NCI-H1048 (cell line): ENCODE data around the gene CCDC141.
"Not testable (repeated sequence)": the region's sequence is repeated elsewhere in the genome, so short reads cannot be mapped to it uniquely, and the experiment has no call there.

ENCODE experiments used
- DNase-seq: peaks from one replicate; lab custom pipeline; 2025; lab: John Stamatoyannopoulos, UW

CCDC141 gene

DNA sequence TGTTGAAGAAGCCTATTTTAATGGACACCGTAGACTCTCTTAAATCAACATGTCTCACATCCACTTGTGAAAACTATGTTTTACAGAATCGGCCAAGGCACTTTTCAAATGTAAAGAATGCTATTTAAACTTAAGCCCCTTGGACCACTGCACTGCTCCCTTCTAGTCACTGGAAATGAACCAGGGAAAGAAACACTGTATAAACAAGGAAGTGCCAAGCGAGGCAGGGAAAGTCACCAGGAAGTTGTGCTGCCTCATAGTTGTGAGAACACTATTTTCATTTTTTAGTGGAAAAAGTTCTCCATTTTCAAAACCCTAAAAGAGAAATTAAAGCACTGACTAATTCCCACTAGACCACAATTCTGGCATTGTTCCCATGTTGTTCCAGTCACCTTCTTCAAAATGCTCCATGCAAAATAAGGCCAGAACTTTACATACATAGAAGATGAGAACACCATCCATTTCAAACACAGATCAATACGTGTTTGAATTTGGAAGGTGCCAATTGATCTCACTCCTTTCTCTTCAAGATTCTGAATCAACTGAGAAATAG, 13.5 kb downstream of the CCDC141 start:
- no peak for DNase-seq

DNA sequence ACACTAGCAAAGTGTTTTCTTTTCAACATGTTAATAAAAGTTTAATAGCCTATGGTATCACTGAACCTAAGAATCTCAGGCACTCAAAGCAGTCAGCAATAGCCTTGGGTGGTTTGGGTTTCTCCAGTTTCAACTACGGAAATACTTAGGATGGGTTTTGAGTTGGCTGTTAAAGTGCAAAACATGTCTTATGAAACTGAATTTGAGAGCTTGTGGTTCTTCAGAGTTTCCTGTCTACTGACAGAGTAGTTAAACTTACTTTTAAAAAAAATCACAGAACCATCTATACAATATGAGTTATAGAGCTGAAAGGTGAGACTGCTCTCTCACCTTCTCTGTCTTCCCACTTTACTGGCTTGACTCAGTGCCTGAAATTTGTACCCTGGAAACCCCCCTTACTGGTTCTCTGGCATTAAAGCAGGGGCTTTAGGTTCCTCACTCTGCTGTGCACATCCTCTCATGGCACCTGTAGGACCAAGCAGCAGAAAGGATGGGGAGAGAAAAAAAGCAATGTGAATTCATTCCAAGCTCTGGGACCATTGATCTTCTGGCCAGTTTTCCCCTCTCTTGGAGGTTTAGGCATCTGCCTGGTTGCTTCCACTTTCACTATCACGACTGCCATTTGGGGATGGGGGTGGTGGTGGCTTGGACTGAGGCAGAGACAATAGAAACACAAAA, 18.1 kb downstream of the CCDC141 start:
- DNase-seq = no peak

DNA sequence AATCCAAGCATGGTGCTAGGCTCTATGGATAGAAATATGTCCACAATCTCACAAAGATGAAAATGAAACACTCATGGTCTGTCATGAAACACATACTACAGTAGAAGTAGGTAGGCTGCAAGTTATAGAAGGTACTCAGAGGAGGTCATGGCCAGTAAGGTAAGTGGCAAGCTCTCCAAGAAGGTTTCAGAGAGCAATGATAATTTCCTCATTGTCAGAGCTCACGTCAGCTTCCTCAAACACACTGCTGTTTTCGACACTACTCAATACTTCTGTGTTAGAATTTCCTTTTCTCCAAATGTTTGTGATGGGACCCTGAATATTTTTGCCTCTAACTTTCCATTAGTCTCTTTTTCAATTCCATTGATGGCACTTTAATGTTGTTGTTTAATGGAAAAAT, 25.5 kb downstream of the CCDC141 start:
- no peak for DNase-seq

DNA sequence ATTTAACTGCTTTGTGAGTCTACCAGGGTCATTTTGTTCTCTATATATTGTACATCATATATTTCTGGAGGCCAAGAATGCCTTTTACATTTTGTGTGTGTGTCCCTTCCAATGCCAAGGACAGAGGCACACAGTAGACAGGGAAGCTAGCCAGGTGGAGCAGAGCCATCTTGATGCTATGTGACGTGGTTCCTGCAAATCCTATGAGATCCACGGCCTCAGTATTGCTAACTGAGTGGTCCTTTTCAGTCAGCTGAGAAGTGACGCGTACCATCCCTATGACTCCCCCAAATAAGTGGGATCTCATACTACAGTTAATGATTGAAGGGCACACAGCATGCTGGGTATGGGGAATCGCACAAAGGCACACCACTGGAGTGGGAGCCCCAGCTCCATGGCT, 27.3 kb downstream of the CCDC141 start:
- DNase-seq = no peak

DNA sequence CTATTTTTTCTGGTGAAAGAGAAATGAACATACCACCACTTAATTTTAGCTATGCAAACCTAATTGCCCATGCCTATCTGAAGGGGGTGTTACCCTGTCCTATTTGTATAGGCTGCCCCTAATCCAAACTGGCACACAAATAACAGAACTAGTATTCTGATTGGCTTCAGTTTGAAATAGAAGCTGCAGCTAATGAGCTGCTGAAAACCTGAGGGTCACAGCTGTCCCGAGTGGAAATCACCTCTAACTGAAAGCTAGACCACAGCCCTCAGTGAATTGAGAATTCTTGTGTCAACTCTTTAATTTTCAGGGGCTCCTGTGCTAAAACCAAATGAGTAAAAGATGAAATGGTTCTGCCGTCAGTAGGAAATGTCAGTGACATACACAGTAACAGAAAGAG, 28.7 kb downstream of the CCDC141 start:
- DNase-seq = no peak

DNA sequence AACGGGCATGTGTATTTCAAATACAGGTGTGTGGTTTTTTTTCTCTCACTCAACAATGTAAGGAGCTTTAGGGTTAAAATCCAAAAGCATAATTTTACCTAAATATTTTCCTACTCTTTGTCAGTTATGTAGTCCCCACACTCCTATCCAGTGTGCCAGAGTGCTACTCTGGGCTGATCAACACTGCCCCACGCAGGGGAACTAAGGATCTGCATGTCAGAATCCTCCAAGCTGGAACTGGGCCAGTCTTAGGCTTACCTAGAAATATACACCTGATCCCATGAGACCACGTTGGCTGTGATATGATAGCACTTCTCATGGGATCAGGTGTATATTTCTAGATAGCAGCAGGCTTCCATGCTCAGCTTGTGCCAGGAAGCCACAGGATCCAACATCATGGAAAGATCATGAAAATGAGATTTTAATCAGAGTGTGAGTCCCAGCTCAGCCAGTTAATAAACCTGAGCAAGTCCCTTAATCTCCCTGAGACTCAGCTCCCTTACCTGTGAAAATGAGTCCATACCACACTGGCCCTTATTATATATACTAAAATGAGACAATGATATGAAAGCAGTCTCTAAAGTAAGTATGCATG, 29.7 kb downstream of the CCDC141 start:
- DNase-seq = no peak

DNA sequence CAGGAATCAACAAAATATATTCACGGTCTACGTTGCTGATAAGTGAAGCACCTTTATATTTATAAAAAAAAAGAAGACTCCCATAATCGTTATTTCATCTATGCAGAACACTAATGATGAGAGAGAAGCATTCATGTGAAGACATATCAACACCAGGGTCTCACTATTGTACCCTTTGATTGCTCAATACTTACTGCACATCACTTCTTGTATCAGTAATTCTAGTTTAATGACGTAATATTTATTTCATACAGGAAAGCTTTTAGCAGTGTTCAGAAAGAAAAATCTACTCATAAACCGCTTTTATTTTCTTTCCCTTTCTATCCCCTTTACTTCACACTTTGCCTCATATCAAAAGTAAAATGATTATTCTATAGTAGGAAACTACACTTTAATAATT, 30.7 kb downstream of the CCDC141 start:
- DNase-seq = no peak

DNA sequence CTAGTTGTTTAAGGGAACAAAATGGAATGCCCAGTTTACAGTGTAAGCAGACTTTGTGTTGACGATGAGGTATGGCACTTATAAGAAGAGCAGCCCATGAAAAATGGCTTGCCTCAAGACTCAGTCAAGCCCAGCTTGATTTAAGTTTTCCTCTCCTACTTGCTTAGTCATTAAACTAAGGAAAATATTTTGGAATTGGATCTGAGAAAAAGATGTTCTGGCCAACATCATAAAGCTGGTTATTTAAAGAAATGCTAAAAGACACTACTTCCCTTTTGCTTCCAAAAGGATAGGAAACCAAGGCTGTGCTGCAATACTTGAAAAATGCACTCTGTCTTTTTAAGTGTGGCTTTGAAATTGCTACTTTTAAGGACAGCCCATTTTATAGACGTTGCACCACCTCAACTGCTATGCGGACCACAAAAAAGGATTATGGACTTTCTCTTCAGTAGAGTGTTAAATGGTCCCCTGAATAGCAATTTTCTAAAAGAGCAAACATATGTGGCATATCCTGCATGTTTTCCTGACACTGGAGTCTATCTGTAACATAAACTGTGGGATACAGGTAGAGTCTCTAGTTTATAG, 32.1 kb downstream of the CCDC141 start:
- no peak for DNase-seq

DNA sequence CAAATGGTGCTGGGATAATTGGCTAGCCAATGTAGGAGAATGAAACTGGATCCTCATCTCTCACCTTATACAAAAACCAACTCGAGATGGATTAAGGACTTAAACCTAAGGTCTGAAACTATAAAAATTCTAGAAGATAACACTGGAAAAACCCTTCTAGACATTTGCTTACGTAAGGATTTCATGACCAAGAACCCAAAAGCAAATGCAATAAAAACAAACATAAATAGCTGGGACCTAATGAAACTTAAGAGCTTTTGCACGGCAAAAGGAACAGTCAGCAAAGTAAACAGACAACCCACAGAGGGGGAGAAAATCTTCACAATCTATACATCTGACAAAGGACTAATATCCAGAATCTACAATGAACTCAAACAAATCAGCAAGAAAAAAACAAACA, 35.7 kb downstream of the CCDC141 start:
- not testable (repeated sequence) for DNase-seq

DNA sequence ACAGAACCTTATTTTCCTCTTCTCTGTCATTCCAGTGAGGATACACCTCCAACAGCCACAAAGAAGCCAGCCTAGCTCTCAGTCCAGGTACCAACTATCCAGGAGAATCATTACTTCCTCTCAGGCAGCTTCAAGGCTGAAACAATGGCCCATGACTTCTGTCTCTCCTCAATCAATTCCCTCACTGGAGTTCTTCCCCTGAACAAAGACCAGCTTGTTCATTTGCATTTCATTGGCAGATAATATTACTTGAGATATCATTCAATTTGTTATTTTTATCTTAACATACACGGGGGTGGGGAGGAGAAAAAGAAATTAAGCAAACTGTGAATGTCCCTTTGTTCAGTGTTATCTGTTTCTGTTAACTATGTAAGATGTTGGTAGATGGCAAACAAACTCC, 44.0 kb downstream of the CCDC141 start:
- DNase-seq = no peak

DNA sequence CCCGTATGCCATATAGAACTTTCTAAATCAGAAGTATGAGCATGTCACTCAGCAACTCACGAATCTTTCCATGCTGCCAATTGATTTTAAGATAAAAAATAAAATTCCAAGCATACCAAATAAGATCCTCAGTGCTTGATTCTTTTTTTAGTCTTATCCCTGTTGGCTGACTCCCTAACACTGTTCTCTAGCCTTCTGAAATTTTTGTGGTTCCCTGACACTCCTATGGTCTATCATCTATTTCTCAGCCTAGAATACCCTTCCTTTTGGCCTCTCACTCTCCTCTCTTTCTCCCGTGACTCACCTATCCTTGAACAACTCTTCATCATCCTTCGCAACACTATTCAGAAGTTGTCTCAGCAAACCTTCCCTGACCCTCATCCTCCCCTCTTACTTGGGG, 50.5 kb downstream of the CCDC141 start:
- DNase-seq = no peak

DNA sequence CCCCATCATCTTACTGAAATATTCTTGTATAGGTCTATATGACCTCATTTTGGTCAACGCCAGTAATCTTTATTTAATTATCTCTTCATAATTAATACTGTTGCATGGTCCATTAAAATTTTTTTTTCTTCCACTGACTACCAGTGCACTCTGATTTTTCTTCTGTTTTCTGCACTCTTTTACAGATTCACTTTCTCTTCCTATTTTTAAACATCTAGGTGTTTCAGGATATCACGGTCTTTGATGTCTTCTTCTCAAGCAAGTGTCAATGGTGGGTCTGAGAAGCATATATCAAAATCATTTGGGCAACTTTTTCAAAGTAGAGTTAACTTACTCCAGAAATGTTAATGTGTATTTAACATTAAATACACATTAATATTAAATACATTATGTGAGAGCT, 51.4 kb downstream of the CCDC141 start:
- no peak for DNase-seq

DNA sequence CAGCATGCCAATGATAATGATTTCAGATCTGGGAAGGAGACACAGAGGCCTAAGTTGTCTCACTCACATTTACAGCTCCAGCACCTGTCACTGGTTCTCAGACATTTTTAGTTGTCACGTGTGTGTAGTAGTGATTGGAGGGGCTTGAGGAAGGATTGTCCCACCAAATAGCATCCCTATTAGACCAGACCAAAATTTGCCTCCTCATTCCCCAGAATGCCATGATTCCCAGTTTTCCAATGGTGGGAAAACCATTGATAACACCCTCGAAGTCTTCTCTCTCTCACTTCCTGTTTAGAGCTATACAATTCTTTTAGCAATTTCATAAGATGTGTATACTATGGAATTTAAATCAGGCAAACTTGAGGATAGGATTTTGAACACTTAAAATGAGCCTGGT, 52.5 kb downstream of the CCDC141 start:
- no peak for DNase-seq

DNA sequence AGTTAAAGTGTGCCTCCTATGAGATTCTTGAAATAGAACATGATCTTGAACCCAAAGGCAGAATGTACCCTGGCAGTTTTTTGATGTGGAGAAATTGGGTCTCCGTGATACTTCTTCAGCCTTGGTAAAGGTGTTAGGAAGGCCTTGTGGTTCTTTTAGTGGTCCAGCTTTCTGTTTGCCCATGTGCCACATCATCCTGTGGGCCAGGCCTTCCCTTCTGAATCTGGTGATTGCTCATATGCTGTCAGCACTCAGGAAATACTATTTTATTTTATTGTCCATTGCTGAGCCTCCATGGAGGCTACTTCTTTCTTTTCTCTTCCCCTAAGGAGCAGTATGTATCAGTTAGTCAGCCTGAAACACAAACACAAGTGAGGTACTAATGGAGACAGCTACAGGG, 52.9 kb downstream of the CCDC141 start:
- no peak for DNase-seq

DNA sequence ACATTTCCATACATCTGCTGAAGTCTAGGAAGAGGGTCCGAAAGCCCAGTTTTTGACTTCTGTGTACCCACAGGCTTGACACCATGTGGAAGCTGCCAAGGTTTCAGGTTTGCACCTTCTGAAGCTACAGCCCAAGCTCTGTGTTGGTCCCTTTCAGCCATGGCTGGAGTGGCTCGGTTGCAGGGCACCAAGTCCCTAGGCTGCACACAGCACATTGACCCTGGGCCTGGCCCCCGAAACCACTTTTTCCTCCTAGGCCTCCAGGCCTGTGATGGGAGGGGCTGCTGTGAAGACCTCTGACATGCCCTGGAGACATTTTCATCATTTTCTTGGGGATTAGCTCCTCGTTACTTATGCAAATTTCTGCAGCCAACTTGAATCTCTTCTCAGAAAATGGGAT, 55.7 kb downstream of the CCDC141 start:
- DNase-seq = no peak

DNA sequence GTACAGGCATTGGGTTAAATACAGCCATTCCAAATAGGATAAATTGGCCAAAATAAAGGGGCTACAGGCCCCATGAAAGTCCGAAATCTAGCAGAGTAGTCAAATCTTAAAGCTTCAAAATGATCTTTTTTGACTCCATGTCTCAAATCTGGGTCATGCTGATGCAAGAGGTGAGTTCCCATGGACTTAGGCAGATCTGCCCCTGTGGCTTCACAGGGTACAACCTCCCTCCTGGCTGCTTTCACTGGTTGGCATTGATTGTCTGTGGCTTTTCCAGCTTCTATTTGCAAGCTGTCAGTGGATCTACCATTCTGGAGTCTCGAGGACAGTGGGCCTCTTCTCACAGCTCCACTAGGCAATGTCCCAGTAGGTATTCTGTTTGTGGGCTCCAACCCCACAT, 56.1 kb downstream of the CCDC141 start:
- no peak for DNase-seq

DNA sequence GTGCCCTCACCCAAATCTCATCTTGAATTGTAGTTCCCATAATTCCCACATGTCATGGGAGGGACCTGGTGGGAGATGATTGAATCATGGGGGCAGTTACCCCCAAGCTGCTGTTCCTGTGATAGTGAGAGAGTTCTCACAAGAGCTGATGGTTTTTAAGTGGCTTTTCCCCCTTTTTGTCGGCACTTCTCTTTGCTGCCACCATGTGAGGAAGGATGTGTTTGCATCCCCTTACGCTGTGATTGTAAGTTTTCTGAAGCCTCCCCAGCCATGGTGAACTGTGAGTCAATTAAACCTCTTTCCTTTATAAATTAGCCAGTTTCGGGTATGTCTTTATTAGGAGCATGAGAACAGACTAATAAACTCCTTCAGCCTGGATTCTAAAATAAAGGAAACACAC, 57.2 kb downstream of the CCDC141 start:
- not testable (repeated sequence) for DNase-seq

DNA sequence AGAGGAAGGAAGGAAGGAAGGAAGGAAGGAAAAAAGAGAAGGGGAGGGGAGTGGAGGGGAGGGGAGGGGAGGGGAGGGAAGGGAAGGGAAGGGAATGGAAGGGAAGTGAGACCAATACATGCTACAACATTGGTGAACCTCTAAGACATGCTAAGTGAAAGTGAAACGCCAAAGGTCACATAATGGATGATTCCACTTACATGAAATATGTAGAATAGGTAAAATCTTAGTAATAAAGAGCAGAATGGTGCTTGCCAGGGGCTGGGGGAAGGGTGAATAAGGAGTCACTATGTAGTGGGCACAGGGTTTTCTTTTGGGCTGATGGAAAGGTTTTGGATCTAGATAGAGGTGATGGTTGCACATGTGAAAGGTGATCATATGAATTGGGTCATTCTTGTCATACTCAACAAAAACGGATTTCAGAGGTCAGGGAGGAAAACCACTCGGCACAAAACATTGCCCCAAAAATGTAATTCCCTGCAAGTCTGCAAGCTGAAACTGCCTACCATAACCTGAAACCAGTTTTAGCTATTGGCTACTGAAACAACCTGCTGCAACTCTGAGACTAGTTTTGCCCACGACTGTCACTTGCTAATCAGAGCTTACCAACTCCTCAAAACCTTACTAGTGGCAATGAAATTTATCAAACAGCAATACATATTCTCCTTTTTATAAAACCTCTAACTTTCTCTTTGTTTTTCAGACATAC, 59.2 kb downstream of the CCDC141 start:
- DNase-seq = no peak

DNA sequence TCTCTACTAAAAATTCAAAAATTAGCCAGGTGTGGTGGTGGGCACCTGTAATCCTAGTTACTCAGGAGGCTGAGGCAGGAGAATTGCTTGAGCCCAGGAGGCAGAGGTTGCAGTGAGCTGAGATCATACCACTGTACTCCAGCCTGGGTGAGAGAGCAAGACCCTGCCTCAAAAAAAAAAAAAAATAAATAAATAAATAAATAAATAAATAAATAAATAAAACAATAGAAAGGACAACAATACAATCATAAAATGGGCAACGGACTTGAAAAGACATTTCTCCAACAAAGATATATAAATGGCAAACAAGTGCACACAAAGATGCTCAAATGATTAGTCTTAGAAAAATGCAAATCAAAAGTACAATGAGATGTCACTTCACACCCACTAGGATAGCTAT, 60.5 kb downstream of the CCDC141 start:
- not testable (repeated sequence) for DNase-seq

DNA sequence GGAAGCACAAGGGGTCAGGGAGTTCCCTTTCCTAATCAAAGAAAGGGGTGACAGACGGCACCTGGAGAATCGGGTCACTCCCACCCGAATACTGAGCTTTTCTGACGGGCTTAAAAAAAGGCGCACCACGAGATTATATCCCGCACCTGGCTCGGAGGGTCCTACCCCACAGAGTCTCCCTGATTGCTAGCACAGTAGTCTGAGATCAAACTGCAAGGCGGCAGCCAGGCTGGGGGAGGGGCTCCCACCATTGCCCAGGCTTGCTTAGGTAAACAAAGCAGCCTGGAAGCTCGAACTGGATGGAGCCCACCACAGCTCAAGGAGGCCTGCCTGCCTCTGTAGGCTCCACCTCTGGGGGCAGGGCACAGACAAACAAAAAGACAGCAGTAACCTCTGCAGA, 67.3 kb downstream of the CCDC141 start:
- DNase-seq = not testable (repeated sequence)

DNA sequence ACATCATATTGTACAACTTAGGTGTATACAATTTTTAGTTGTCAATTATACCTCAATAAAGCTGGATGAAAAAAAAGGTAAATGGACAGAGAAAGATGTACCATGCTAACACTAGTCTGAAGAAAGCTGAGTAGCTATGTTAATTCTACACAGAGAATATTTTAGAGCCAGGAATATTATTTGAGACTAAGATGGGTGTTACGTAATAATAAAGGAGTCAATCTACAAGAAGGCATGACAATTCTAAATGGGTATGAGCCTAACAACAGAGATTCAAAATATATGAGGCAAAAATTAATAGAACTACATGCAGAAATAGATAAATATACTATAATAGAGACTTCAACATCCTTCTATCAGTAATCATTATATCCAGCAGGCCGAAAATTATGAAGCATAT, 69.1 kb downstream of the CCDC141 start:
- no peak for DNase-seq

DNA sequence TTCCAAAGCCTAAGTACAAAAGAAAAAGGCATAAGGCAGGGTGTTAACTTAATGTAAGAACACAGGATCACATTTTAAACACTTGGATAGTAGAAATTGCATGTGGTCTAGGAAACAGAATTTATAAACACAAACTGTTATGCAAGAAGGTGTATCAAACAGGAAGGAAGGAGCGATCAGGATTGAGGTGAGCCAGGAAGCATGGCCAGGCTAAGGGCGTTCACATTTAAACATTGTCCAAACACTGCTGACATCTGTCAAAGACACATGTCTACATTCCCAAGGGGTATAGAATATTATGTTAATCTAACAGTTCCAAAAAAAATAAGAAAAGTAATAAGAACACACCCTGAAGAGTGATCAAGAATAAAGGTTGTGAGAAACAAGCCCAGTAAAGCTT, 71.3 kb downstream of the CCDC141 start:
- DNase-seq = no peak

DNA sequence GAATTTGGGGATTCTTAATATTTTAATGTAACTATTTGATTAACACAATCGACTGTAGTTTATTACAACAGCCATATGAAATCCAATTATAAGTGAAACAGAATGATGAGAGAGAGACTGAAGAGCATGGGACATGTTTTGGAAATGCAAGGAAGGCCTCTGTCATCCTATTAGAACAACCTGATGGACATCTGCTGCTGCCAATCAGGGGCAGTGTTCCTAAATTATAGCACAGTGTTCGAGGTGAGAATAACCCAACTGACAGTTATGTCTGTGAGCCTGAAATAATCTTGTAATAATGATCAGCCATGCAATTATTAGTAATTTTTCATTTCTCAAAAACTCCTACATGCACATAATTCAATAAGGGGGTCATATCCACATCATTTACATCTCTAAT, 73.6 kb downstream of the CCDC141 start:
- no peak for DNase-seq
